Activated naive CD8-positive, alpha-beta T cell (primary cell): ENCODE data around the gene GRIA3.
"Not testable (repeated sequence)": the region's sequence is repeated elsewhere in the genome, so short reads cannot be mapped to it uniquely, and the experiment has no call there.

ENCODE experiments used
- H3K27ac Mint-ChIP-seq: one replicate; pipeline ENCODE4 v1.8.0; 2021; ENCODE audit warnings: mixed read lengths
- H3K27me3 Mint-ChIP-seq: one replicate; pipeline ENCODE4 v1.8.0; 2021; ENCODE audit warnings: mixed read lengths
- H3K36me3 Mint-ChIP-seq: one replicate; pipeline ENCODE4 v1.8.0; 2021; ENCODE audit warnings: mixed read lengths
- H3K4me1 Mint-ChIP-seq: one replicate; pipeline ENCODE4 v1.8.0; 2021; ENCODE audit warnings: low read depth, mixed read lengths
- H3K4me3 Mint-ChIP-seq: one replicate; pipeline ENCODE4 v1.8.0; 2021; ENCODE audit warnings: mild to moderate bottlenecking, mixed read lengths
- H3K9me3 Mint-ChIP-seq: one replicate; pipeline ENCODE4 v1.8.0; 2021; ENCODE audit warnings: low read depth, mixed read lengths

The GRIA3 gene

DNA sequence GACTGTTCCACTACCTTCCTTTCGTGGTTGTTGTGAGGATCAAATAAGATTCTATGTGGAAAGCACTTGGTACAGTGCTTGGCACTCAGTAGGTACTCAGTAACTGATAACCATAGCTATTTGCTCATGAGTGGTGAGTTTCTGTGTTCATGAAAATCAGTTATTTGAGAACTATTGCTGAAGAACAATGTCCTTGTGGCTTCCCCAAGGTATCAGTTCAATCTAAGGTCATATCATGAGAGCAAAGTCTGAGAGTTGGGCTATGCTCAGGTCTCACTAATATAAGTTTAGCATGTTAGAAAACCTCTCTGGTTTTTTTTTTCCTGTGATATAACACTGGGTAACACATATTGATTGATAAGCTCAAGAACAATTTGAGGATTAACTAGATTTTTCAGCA lies 147.8 kb downstream of the GRIA3 start:
- Mint-ChIP-seq H3K27ac (no peak overlapping the region), H3K4me3 (no peak overlapping the region), H3K4me1 (no peaks in the 10 kb centered on the region), H3K36me3 (no peaks in the 10 kb centered on the region), H3K9me3 (no peaks in the 10 kb centered on the region), H3K27me3 (no peaks in the 10 kb centered on the region)

DNA sequence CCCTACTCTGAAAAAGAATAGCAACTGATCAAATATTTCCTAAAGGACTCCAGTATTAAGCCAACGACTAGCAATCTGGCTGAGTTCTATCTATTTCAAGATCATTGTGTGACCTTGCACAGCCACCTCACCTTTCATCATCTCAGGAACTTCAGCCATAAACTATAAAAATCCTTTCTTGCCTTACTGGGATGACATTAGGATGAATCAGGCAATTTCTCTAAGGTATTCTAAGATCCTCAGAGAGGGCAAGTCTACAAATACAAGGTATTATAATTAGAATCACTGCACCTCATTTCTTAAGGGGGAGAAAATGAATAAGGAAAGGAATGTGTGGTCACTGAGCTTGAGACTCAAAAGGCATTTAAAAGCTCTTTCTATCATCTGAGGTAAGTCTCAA lies 152.6 kb downstream of the GRIA3 start:
- no peaks in the 10 kb centered on the region for H3K9me3 Mint-ChIP-seq
- no peaks in the 10 kb centered on the region for H3K27me3 Mint-ChIP-seq
- no peak overlapping the region for H3K27ac Mint-ChIP-seq
- no peak overlapping the region for H3K4me3 Mint-ChIP-seq
- H3K36me3 Mint-ChIP-seq = no peaks in the 10 kb centered on the region
- no peaks in the 10 kb centered on the region for H3K4me1 Mint-ChIP-seq

DNA sequence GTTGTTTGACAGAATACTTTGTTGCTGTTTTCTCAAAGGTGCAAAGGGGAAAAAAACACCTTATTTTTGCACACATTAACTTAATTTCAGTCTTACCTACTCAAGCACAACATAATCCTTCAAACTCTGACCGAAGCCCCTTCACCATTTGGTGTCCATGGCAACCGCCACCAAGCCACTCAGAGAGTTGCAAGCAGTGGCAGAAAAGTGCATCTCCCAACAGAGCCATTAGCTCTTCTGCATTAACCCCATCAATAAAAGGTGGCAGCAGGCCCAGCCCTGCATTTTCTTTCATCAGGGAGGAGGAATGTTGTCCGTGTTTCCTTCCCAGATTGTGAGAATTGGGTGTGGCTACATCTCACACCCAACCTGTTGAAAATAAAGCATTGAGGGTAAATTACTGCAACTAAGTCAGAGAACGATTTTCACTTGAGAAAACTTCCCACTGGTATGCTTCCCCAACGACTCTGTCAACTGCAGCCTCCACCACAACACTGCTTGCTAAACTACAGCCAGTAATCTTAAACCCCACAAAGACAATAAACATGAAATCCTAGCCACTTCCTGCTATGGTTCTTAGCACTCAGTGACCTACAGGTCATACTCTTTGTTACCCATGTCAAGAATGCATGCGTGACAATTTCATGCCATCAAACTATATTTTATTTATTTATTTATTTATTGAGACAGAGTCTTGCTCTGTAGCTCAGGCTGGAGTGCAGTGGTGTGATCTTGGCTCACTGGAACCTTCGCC lies 154.0 kb downstream of the GRIA3 start:
- Mint-ChIP-seq H3K4me1 (no peaks in the 10 kb centered on the region), H3K27ac (no peak overlapping the region)

DNA sequence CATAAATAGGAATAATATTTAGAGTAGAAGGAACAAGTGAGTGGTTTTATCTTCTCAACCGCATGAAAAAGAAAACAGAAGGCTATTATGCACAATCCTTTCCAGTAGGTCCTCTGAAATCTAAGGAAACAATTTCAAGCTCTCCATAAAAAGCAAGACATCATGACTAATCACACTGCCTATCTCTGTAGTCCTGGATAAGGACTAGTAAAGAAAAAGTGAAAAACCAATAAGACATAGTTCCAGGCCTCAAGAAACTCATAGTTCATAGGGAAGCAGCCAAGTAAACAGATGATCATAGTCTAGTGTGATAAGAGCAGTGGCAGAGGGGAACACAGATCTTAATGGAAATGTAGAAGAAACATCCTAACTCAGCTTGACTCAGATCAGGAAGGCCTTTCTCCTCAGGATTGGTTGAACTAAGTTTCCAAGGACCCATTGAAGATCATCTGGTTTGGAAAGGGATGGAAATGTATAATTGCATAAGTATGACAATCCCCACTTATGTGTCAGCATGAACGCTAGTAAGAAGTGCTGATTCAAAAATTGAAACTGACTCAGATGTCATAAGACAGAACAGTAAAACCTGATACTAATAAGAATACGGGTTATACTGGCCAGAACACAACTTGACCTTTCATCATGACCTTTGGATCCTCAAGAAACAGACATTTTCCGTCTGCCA lies 155.3 kb downstream of the GRIA3 start:
- Mint-ChIP-seq H3K9me3 (no peaks in the 10 kb centered on the region), H3K4me3 (no peak overlapping the region), H3K36me3 (no peaks in the 10 kb centered on the region), H3K27ac (no peak overlapping the region), H3K4me1 (no peaks in the 10 kb centered on the region), H3K27me3 (no peaks in the 10 kb centered on the region)

More for the DNA sequence above, 154.0 kb downstream of the GRIA3 start:
- H3K9me3 Mint-ChIP-seq = no peaks in the 10 kb centered on the region
- no peaks in the 10 kb centered on the region for H3K36me3 Mint-ChIP-seq
- H3K27me3 Mint-ChIP-seq = no peaks in the 10 kb centered on the region
- H3K4me3 Mint-ChIP-seq = no peak overlapping the region

DNA sequence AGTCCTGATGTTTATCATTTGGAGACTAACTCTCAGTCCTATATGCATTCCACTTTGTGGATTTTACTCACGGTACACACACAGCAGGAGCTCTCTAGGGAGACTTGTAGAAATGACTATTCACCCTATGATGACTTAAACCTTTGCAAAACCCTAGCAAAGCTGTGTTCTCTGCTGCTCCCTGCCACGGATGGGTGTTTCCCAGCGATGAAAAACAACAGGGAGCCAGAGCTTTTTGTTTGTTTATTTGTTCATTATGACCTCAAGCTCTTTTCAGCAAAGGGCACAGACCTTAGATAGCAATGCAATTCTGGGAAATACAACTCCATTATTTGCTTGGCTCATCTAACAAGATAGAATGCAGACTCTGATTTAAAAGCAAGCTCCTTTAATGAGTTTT lies 156.6 kb downstream of the GRIA3 start:
- no peaks in the 10 kb centered on the region for H3K27me3 Mint-ChIP-seq
- no peaks in the 10 kb centered on the region for H3K4me1 Mint-ChIP-seq
- no peak overlapping the region for H3K4me3 Mint-ChIP-seq

DNA sequence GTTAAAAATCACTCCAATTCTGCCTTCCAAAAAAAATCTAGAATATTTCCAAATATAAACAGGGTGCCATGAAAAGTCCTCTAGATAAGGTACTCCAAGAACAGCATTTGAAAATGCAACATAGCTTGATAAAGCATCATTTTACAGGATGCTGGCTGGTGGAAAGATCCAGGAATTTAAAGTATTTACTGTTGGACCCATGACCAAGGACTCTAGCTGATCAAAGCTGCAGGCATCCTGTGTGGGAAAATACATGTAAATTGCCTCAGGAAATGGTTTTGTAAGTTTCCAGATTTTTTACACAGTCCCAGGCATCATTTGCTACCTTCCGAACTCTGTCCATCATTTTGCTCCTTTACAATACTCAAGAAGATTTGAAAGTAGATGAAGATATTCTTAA lies 164.4 kb downstream of the GRIA3 start:
- Mint-ChIP-seq H3K27ac (no peak overlapping the region), H3K4me3 (no peak overlapping the region), H3K4me1 (no peaks in the 10 kb centered on the region), H3K9me3 (no peaks in the 10 kb centered on the region), H3K27me3 (no peaks in the 10 kb centered on the region), H3K36me3 (no peaks in the 10 kb centered on the region)

More for the DNA sequence above, 156.6 kb downstream of the GRIA3 start:
- Mint-ChIP-seq H3K36me3 (no peaks in the 10 kb centered on the region), H3K27ac (no peak overlapping the region), H3K9me3 (no peaks in the 10 kb centered on the region)

DNA sequence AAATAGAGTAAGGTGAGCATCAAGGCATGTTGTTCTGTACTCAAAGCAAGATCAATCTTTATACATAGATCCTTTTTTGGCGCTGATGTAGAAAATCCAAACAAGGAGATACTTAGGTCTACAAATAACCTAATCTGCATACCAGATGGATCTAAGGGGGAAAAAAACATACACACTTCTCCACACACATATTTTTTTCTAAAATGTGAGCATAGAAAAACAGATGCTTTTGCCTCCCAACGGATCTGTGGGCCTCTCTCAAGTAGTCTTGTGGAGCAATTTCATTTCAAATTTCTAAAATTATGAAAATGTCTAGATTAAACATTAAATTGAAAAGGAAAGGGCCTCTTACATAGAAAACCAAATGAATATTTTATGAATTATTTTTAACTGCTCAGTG lies 166.1 kb downstream of the GRIA3 start:
- no peaks in the 10 kb centered on the region for H3K36me3 Mint-ChIP-seq
- H3K27me3 Mint-ChIP-seq = no peaks in the 10 kb centered on the region
- no peak overlapping the region for H3K4me3 Mint-ChIP-seq
- H3K9me3 Mint-ChIP-seq = no peaks in the 10 kb centered on the region
- no peaks in the 10 kb centered on the region for H3K4me1 Mint-ChIP-seq
- H3K27ac Mint-ChIP-seq = no peak overlapping the region

DNA sequence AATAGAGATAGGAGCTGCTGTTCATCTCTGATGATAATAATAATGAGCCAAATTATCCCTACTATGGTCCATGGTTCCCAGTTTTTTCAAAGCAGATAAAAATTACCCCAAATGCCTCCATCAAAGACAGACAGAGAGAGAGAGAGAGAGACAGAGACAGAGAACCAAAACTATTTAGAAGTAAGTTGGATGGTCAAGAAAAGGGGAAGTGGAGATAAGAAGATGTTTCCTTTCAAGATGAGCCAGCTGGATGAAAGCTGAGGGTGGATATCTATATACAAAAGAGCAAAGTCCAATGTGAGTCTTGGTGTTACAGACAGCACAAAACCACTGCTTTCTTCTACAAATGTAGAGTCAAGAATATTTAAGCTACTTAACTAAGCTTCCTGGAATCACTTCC lies 173.9 kb downstream of the GRIA3 start:
- Mint-ChIP-seq H3K36me3 (no peaks in the 10 kb centered on the region), H3K9me3 (no peaks in the 10 kb centered on the region), H3K27me3 (peaks cover 1% of the 10 kb centered on the region), H3K4me1 (no peaks in the 10 kb centered on the region), H3K27ac (no peak overlapping the region), H3K4me3 (no peak overlapping the region)

DNA sequence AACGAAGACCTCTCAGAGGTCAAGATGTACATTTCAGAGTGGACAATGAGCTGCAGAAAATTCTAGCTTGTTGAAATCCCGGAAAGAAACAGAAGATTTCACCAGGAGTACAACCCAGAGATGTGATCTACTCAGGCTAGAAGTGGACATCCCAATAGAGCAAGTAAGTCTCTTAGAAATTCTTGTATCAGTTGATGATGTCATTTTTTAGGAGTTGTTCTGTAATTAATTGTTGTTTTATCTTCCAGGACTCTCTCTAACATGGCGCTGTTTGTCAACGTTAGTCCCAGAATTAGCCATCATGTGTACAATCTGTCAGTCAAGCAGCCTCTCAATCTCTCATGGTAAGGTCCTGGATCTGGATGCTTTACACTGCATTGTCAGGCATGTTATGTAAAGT lies 174.4 kb downstream of the GRIA3 start:
- H3K36me3 Mint-ChIP-seq = no peaks in the 10 kb centered on the region
- H3K27me3 Mint-ChIP-seq = peaks cover 1% of the 10 kb centered on the region
- no peak overlapping the region for H3K4me3 Mint-ChIP-seq
- no peaks in the 10 kb centered on the region for H3K9me3 Mint-ChIP-seq
- no peak overlapping the region for H3K27ac Mint-ChIP-seq
- H3K4me1 Mint-ChIP-seq = no peaks in the 10 kb centered on the region

DNA sequence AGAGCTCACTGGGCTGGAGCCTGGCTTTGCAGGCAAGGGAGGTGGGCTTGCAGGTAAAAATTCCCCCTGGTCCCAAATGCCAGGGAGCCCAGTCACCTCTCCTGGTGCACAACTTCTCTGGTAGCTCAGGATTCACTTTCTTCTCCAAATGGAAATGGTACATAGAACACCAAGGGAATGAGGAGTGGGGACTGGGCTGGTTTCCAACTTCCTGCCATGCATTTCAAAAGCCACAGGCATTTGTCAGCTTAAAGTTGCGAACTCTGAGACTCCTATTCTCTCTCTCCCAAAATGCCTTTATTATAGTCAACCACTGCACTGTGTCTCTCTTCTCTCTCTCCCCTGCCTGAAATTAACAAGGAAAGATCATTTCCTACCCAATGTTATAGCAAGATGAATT lies 177.3 kb downstream of the GRIA3 start:
- no peaks in the 10 kb centered on the region for H3K27me3 Mint-ChIP-seq
- no peaks in the 10 kb centered on the region for H3K36me3 Mint-ChIP-seq
- H3K9me3 Mint-ChIP-seq = no peaks in the 10 kb centered on the region
- H3K27ac Mint-ChIP-seq = no peak overlapping the region
- H3K4me3 Mint-ChIP-seq = no peak overlapping the region
- H3K4me1 Mint-ChIP-seq = no peaks in the 10 kb centered on the region

DNA sequence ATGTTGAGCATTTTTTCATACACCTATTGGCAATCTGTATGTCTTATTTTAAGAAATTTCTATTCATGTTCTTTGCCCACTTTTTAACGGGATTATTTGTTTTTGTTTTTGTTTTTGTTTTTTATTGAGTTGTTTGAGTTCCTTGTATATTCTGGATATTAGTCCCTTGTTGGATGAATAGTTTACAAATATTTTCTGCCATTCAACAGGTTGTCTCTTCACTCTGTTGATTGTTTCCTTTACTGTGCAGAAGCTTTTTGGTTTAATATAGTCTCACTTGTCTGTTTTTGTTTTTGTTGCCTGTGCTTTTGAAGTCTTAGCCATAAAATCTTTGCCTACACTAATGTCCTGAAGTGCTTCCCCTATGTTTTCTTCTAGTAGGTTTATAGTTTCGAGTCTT lies 202.1 kb downstream of the GRIA3 start:
- not testable (repeated sequence) for H3K9me3 Mint-ChIP-seq, H3K27ac Mint-ChIP-seq, H3K4me1 Mint-ChIP-seq, H3K36me3 Mint-ChIP-seq, H3K27me3 Mint-ChIP-seq, H3K4me3 Mint-ChIP-seq

DNA sequence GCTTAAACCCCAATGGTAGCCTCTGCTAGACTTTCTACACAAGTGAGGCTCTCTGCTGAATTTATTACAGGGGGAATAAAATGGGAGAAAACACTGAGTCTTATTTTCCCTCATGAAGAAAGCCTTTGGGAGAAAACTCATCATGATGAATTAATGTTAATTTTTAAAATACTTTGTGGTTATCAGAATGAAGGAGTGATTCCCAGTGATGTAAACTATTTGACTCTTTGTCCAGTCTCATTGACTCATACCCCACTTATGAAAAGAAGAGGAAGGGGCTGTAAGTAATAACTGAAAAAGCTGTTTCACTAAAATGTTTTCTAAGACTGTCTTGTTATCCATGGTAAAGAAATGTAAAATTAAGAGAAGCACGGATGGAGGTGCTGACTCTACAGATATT lies 208.8 kb downstream of the GRIA3 start:
- no peaks in the 10 kb centered on the region for H3K4me1 Mint-ChIP-seq
- H3K4me3 Mint-ChIP-seq = no peak overlapping the region
- H3K36me3 Mint-ChIP-seq = no peaks in the 10 kb centered on the region
- H3K27me3 Mint-ChIP-seq = peaks cover 1% of the 10 kb centered on the region
- no peak overlapping the region for H3K27ac Mint-ChIP-seq
- peaks cover 10% of the 10 kb centered on the region for H3K9me3 Mint-ChIP-seq

DNA sequence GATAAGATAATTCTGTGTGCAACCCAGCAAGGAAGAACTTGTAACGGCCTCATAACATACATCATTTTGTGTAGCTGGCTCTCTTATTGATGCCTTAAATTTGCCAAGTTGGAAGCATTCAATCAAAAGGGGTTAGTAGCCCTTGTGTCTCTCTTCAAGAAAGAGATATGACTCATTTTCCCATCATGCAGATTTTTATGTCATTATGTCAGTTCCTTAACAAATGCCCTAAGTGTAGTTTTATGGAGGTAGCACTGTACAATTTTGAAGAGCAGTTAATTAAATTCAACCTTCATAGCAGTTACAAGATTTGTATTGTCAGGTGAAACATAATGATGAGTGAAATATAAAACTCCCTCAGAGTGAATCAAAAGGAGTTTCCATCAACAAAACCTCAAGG lies 215.6 kb downstream of the GRIA3 start:
- no peaks in the 10 kb centered on the region for H3K9me3 Mint-ChIP-seq
- no peaks in the 10 kb centered on the region for H3K36me3 Mint-ChIP-seq
- H3K4me3 Mint-ChIP-seq = no peak overlapping the region
- H3K4me1 Mint-ChIP-seq = no peaks in the 10 kb centered on the region
- H3K27me3 Mint-ChIP-seq = no peaks in the 10 kb centered on the region
- no peak overlapping the region for H3K27ac Mint-ChIP-seq

DNA sequence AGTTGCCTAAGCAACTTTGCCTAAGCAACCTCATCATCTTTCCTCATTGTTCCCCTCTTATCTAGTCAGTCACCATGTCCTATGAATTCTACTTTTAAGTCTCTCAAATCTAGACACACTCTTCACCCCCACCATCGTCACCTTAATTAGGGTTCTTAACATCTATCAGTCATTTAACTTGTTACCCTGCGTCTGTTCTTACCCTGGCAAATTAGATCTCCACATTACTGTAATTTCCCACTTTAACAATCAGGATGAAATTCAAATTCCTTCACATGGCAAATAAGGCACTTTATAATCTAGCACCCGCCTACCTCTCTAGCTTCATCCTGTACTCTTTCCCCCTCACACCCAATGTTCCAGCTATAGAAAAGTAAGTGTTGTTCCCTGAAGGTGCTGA lies 221.2 kb downstream of the GRIA3 start:
- Mint-ChIP-seq H3K9me3 (no peaks in the 10 kb centered on the region), H3K4me3 (no peak overlapping the region), H3K36me3 (no peaks in the 10 kb centered on the region), H3K27me3 (no peaks in the 10 kb centered on the region), H3K27ac (no peak overlapping the region), H3K4me1 (no peaks in the 10 kb centered on the region)

DNA sequence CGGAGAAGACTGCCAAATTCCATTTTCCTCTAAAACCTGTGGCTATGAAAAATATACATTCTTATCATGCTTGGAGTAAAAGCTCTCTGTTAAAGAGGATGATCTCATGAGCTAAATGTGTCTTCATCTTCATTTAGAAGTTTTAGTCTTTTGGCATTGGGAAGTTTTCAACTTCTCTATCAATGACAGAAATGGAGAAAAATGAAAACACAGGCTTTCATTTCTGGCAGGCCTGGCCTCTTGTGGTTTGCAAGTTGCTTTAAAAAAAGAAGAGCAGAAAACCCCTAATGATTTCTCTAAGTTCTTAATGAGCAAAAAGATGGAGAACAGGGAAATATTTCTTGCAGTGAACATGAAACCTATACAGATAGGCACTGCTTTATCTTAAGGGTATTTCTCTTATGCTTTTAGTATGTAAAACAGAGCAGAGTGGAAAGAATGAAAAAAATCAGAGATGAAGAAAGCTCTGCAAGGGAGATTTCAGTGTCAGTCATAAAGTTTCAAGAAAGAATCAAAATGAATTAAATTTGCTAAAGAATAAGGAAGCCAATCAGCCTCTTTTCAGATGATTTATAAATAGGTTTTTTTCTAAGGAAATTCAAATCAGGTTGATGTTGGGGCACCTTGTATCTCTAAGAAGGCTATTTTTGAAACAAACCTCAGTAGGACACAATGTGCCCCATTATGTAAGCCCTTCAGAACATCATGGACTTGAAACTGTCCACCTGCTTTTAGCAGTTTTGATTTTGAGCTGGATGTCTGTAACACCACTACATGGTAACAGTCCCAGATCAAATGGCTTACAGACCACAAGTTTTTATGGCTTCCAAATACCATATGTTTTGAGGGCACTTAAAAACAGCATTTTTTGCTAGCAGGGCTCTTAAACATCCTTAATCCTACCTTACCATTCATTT lies 225.0 kb downstream of the GRIA3 start:
- no peaks in the 10 kb centered on the region for H3K27me3 Mint-ChIP-seq
- H3K36me3 Mint-ChIP-seq = no peaks in the 10 kb centered on the region
- H3K4me1 Mint-ChIP-seq = no peaks in the 10 kb centered on the region
- no peaks in the 10 kb centered on the region for H3K9me3 Mint-ChIP-seq
- no peak overlapping the region for H3K27ac Mint-ChIP-seq
- H3K4me3 Mint-ChIP-seq = no peak overlapping the region
